GM21737 (cell line): Measurements from ENCODE around the gene MYO6.

Source experiments
- ATAC-seq: cut with Tn5 transposase; IDR thresholded peaks from one replicate; pipeline ENCODE4 v1.9.1; 2021; ENCODE audit warnings: mild to moderate bottlenecking, moderate library complexity; ENCODE audit not compliant: unreplicated experiment

MYO6 gene

GRCh38 chr6:75762063-75762462 lies 13.0 kb downstream of the MYO6 start:
- ATAC-seq, result no peak

GRCh38 chr6:75766387-75766786 lies 17.3 kb downstream of the MYO6 start:
- ATAC-seq, result no peak

- ATAC-seq, result no peak
Measured at GRCh38 chr6:75770844-75771243, 21.8 kb downstream of the MYO6 start.

- ATAC-seq, result no peak
Measured at GRCh38 chr6:75775219-75775618, 26.2 kb downstream of the MYO6 start.

GRCh38 chr6:75776461-75776860 lies 27.4 kb downstream of the MYO6 start:
- no peak for ATAC-seq

GRCh38 chr6:75778757-75779156 lies 29.7 kb downstream of the MYO6 start:
- no peak for ATAC-seq

GRCh38 chr6:75786152-75786551 lies 37.1 kb downstream of the MYO6 start:
- ATAC-seq, result no peak

- no peak for ATAC-seq
Measured at GRCh38 chr6:75788894-75789293, 39.9 kb downstream of the MYO6 start.

GRCh38 chr6:75791881-75792280 lies 42.8 kb downstream of the MYO6 start:
- ATAC-seq, result no peak

- ATAC-seq, result no peak
Measured at GRCh38 chr6:75794351-75794846, 45.4 kb downstream of the MYO6 start.

- ATAC-seq, result no peak
Measured at GRCh38 chr6:75794954-75795739, 46.1 kb downstream of the MYO6 start.

- no peak for ATAC-seq
Measured at GRCh38 chr6:75796723-75797122, 47.7 kb downstream of the MYO6 start.

- no peak for ATAC-seq
Measured at GRCh38 chr6:75800133-75800532, 51.1 kb downstream of the MYO6 start.

GRCh38 chr6:75800708-75801505 lies 51.9 kb downstream of the MYO6 start:
- ATAC-seq, result no peak

GRCh38 chr6:75802366-75802765 lies 53.3 kb downstream of the MYO6 start:
- ATAC-seq, result no peak

GRCh38 chr6:75808507-75808906 lies 59.5 kb downstream of the MYO6 start:
- ATAC-seq, result no peak

GRCh38 chr6:75812560-75812959 lies 63.5 kb downstream of the MYO6 start:
- no peak for ATAC-seq

- ATAC-seq, result no peak
Measured at GRCh38 chr6:75813476-75814250, 64.6 kb downstream of the MYO6 start.

- no peak for ATAC-seq
Measured at GRCh38 chr6:75815756-75816155, 66.7 kb downstream of the MYO6 start.

GRCh38 chr6:75818098-75818855 lies 69.2 kb downstream of the MYO6 start:
- ATAC-seq, result no peak
